NCI-H460 (cell line): ENCODE measurements around the gene MAGEB17. TPM values are rescaled to one million over a fixed set of nuclear protein-coding genes. Genes with fewer than 3 reads are reported as not detected.
"Not testable (repeated sequence)": the region's sequence is repeated elsewhere in the genome, so short reads cannot be mapped to it uniquely, and the experiment has no call there.

Experiments used
- DNase-seq: peaks from one replicate; pipeline ENCODE4 v3.0.0-alpha.2; 2016; ENCODE audit warnings: low read depth; ENCODE audit errors: extremely low read depth
- polyA plus RNA-seq: library from polyadenylated mRNA; depleted of rRNA; stranded (reverse); fragments of >200 nt; gene quantifications from 2 replicates; pipeline ENCODE4 v1.2.3, GENCODE V29; 2014; cell fraction: nucleus; rRNA removed
- total RNA-seq: library from RNA; depleted of rRNA; stranded (reverse); fragments of >200 nt; shearing (Covaris generic); gene quantifications from 2 replicates; pipeline ENCODE4 v1.2.3, GENCODE V29; 2014; rRNA removed

The MAGEB17 gene
- total RNA-seq = not detected in 2 replicates
- not detected in 2 replicates for polyA plus RNA-seq

- no peak for DNase-seq
These were observed at the start of gene MAGEB17 for GRCh38 chrX:16167181-16167580. Gene MAGEB17, plus strand, starts transcription at chrX:16167481. Its CDS starts 2,902 bp downstream, at chrX:16170383.

GRCh38 chrX:16119353-16120220 lies 47.7 kb upstream of the MAGEB17 start:
- DNase-seq = no peak

GRCh38 chrX:16120431-16120830 lies 46.9 kb upstream of the MAGEB17 start:
- no peak for DNase-seq

- DNase-seq = peak; percentile 77
These were observed 44.0 kb upstream of the MAGEB17 start, which contains the start of gene GRPR for GRCh38 chrX:16123222-16123786. Gene GRPR, plus strand, starts transcription at chrX:16123565. Its CDS starts 389 bp downstream, at chrX:16123954.

GRCh38 chrX:16124201-16124600 lies 43.1 kb upstream of the MAGEB17 start:
- DNase-seq = no peak

- no peak for DNase-seq
These were observed 41.6 kb upstream of the MAGEB17 start for GRCh38 chrX:16125520-16126149.

GRCh38 chrX:16130707-16131106 lies 36.6 kb upstream of the MAGEB17 start:
- no peak for DNase-seq

- no peak for DNase-seq
These were observed 32.3 kb upstream of the MAGEB17 start for GRCh38 chrX:16134936-16135335.

- no peak for DNase-seq
These were observed 31.2 kb upstream of the MAGEB17 start for GRCh38 chrX:16136080-16136479.

- DNase-seq = no peak
These were observed 29.7 kb upstream of the MAGEB17 start for GRCh38 chrX:16137416-16138107.

GRCh38 chrX:16138108-16138427 lies 29.2 kb upstream of the MAGEB17 start:
- no peak for DNase-seq

GRCh38 chrX:16140448-16140847 lies 26.8 kb upstream of the MAGEB17 start:
- DNase-seq = no peak

- DNase-seq = no peak
These were observed 26.3 kb upstream of the MAGEB17 start for GRCh38 chrX:16140983-16141382.

GRCh38 chrX:16141422-16142245 lies 25.6 kb upstream of the MAGEB17 start:
- DNase-seq = no peak

GRCh38 chrX:16142246-16142558 lies 25.1 kb upstream of the MAGEB17 start:
- DNase-seq = no peak

GRCh38 chrX:16143968-16144367 lies 23.3 kb upstream of the MAGEB17 start:
- DNase-seq = no peak

- DNase-seq = no peak
These were observed 22.9 kb upstream of the MAGEB17 start for GRCh38 chrX:16144420-16144819.

GRCh38 chrX:16145093-16145492 lies 22.2 kb upstream of the MAGEB17 start:
- DNase-seq = not testable (repeated sequence)

GRCh38 chrX:16145656-16146055 lies 21.6 kb upstream of the MAGEB17 start:
- DNase-seq = no peak

GRCh38 chrX:16148896-16149295 lies 18.4 kb upstream of the MAGEB17 start:
- DNase-seq = no peak
